Colonic mucosa (tissue), 4 donors: ENCODE measurements around the gene PTPRJ. TPM values are rescaled to one million over a fixed set of nuclear protein-coding genes. Genes with fewer than 3 reads are reported as not detected.
A peak's percentile ranks its signal among the peaks of the same experiment; 100 is the strongest.

ENCODE experiments used
- DNase-seq: peaks from one replicate; pipeline ENCODE4 v3.0.0-alpha.2; 2020
- H3K27ac ChIP-seq: fragments of 200-600 bp; one replicate; pipeline ENCODE4 v1.8.0; 2021
- H3K27me3 ChIP-seq: fragments of 200-600 bp; one replicate; pipeline ENCODE4 v1.8.0; 2021
- H3K36me3 ChIP-seq: fragments of 200-600 bp; one replicate; pipeline ENCODE4 v1.8.0; 2021
- H3K4me1 ChIP-seq: fragments of 200-600 bp; one replicate; pipeline ENCODE4 v1.8.0; 2021; ENCODE audit warnings: mild to moderate bottlenecking
- H3K4me3 ChIP-seq: fragments of 200-600 bp; one replicate; pipeline ENCODE4 v1.8.0; 2021
- H3K9ac ChIP-seq, 2 donors: one replicate each; pipeline ENCODE4 v1.7.0; 2013; ENCODE audit warnings: control low read depth in 2 of 2, low read depth in 2 of 2, low read length in 2 of 2
- H3K9me3 ChIP-seq: fragments of 200-600 bp; one replicate; pipeline ENCODE4 v1.8.0; 2021
- intact Hi-C: fragments of 100-400 bp; cut with DNase I; formaldehyde crosslinking; loops from one replicate; pipeline ENCODE4 v1.14.1; 2022
- total RNA-seq, 2 donors: library from RNA; stranded (reverse); fragmentation: NEBNext Ultra II Directional in 1 of 2; extraction: Animal tissue kit (Norgen Biotek cat#: 25700) in 1 of 2; gene quantifications; one replicate each; pipeline ENCODE4 v1.2.1, GENCODE V29; 2021
- TF ChIP-seq, protein P1 (sequence below): fragments of 200-600 bp; IDR thresholded peaks from one replicate; pipeline ENCODE4 v1.8.0; 2022; ENCODE audit warnings: antibody characterized with exemption, mild to moderate bottlenecking
- donor health status: healthy.
- donor health status: DM: no; HTN: no; CAD: no.
- donor health status: DM: no; HTN: no; CAD: no.

PTPRJ gene
- total RNA-seq, 2 donors from 2014 or later, result 37.5 to 45.7 TPM

DNA sequence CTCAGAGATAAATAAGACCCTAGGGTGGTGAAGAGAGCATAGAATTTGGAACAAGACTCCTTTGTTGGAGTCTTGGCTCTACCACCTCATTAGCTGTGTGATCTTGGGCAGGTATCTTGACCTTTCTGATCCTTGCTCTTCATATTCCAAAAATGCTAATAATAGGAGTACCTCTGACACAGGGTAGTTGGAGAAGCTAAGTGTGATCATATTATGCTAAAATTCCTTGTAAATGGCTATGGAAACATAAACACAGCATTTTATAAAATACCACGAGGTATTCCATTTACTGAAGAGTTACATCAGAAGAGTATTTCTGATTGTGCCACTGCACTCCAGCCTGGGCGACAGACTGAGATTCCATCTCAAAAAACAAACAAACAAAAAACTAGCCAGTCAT is 9.4 kb downstream of the PTPRJ start:
- Histone ChIP-seq H3K27ac (peak overlapping the region; percentile 81), H3K4me1 (peaks cover 34% of the 10 kb centered on the region)
- intact Hi-C loops, result no loop called here

GRCh38 chr11:47991266-47991830 is 11.0 kb downstream of the PTPRJ start:
- Histone ChIP-seq H3K27me3 (no peaks in the 10 kb centered on the region), H3K27ac (peak overlapping the region; percentile 81), H3K4me3 (no peak overlapping the region), H3K9ac (peak overlapping the region in 1 of 2 donors; percentile 76), H3K4me1 (peaks cover 36% of the 10 kb centered on the region), H3K9me3 (no peaks in the 10 kb centered on the region), H3K36me3 (no peaks in the 10 kb centered on the region)
- peak; percentile 47 for DNase-seq
- TF ChIP-seq, protein P1, sequence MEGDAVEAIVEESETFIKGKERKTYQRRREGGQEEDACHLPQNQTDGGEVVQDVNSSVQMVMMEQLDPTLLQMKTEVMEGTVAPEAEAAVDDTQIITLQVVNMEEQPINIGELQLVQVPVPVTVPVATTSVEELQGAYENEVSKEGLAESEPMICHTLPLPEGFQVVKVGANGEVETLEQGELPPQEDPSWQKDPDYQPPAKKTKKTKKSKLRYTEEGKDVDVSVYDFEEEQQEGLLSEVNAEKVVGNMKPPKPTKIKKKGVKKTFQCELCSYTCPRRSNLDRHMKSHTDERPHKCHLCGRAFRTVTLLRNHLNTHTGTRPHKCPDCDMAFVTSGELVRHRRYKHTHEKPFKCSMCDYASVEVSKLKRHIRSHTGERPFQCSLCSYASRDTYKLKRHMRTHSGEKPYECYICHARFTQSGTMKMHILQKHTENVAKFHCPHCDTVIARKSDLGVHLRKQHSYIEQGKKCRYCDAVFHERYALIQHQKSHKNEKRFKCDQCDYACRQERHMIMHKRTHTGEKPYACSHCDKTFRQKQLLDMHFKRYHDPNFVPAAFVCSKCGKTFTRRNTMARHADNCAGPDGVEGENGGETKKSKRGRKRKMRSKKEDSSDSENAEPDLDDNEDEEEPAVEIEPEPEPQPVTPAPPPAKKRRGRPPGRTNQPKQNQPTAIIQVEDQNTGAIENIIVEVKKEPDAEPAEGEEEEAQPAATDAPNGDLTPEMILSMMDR, result no peak
- intact Hi-C loops, result no loop called here

More for the DNA sequence above, 9.4 kb downstream of the PTPRJ start:
- Histone ChIP-seq H3K9ac (no peak overlapping the region), H3K9me3 (no peaks in the 10 kb centered on the region), H3K4me3 (no peak overlapping the region), H3K36me3 (no peaks in the 10 kb centered on the region), H3K27me3 (no peaks in the 10 kb centered on the region)
- TF ChIP-seq, protein P1, result no peak
- no peak for DNase-seq

- Histone ChIP-seq H3K4me3 (no peak overlapping the region), H3K4me1 (peaks cover 31% of the 10 kb centered on the region), H3K27ac (peak overlapping the region; percentile 81), H3K9ac (peak overlapping the region in 1 of 2 donors; percentile 76), H3K36me3 (no peaks in the 10 kb centered on the region), H3K9me3 (no peaks in the 10 kb centered on the region), H3K27me3 (no peaks in the 10 kb centered on the region)
- intact Hi-C loops, result no loop called here
- TF ChIP-seq, protein P1, result no peak
- DNase-seq, result no peak
These were observed 11.5 kb downstream of the PTPRJ start for GRCh38 chr11:47991894-47992293.

DNA sequence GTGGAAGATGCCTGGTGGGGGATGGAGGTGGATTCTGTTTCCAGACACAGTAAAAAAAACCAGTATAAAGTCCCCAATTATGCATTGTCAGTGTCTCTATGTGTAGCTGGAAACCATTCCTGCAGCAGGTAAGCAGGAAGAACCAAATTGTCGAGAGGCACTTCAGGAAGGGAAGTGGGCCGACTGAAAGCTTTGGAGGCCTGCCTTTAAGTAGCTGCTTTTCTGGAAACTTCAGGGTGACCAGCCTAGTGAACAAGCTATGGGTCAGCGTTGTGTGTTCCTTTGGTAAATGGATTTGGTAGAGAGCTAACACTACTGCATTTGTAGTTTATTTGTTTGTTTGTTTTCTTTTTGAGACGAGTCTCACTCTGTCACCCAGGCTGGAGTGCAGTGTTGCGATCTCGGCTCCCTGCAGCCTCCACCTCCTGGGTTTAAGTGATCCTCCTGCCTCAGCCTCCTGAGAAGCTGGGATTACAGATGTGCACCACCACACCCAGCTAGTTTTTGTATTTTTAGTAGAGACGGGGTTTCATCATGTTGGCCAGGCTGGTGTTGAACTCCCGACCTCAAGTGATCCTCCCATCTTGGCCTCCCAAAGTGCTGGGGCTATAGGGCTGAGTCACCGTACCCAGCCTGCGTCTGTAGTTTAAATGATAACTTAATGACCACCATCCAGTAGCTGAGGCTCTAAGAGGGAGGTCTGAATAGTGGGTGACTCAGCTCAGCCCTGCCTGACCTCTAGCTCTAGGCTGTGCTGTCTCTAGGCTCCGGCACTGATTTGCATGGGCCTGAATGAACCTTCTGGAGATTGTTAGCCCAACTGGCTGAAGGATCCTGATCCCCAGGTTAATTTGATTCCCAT is 12.8 kb downstream of the PTPRJ start:
- Histone ChIP-seq H3K36me3 (no peaks in the 10 kb centered on the region), H3K9me3 (no peaks in the 10 kb centered on the region), H3K27ac (peak overlapping the region; percentile 81), H3K4me3 (no peak overlapping the region), H3K9ac (no peak overlapping the region), H3K4me1 (peaks cover 22% of the 10 kb centered on the region), H3K27me3 (no peaks in the 10 kb centered on the region)
- TF ChIP-seq, protein P1, result no peak
- intact Hi-C loops, result no loop called here
- DNase-seq, result no peak

- Histone ChIP-seq H3K27ac (no peak overlapping the region), H3K9me3 (no peaks in the 10 kb centered on the region), H3K9ac (no peak overlapping the region), H3K36me3 (no peaks in the 10 kb centered on the region), H3K27me3 (no peaks in the 10 kb centered on the region), H3K4me3 (no peak overlapping the region), H3K4me1 (peaks cover 31% of the 10 kb centered on the region)
- TF ChIP-seq, protein P1, result no peak
- no peak for DNase-seq
- intact Hi-C loops, result no loop called here
These were observed 14.1 kb downstream of the PTPRJ start for GRCh38 chr11:47994417-47994816.
